Neural progenitor cell (in vitro differentiated cells): ENCODE data around the gene CHMP1B. TPM values are rescaled to one million over a fixed set of nuclear protein-coding genes. Genes with fewer than 3 reads are reported as not detected.

Experiments
- DNase-seq: peaks from one replicate; pipeline ENCODE4 v3.0.0-alpha.2; 2016; ENCODE audit warnings: low spot score
- H2AFZ ChIP-seq: fragments of 200-600 bp; sonication (generic); replicated peaks from 2 replicates; pipeline ENCODE4 v1.6.1; 2016; ENCODE audit warnings: antibody characterized with exemption
- H3F3A ChIP-seq: fragments of 200-600 bp; sonication (generic); 2 replicates; pipeline ENCODE4 v1.6.1; 2016; ENCODE audit warnings: antibody characterized with exemption, low read depth
- H3K27ac ChIP-seq: fragments of 200-600 bp; sonication (generic); 2 replicates; pipeline ENCODE4 v1.5.1; 2016; ENCODE audit warnings: mild to moderate bottlenecking
- H3K27me3 ChIP-seq: fragments of 200-600 bp; sonication (generic); 2 replicates; pipeline ENCODE4 v1.6.1; 2016; ENCODE audit warnings: mild to moderate bottlenecking, moderate library complexity
- H3K36me3 ChIP-seq: fragments of 200-600 bp; sonication (generic); 2 replicates; pipeline ENCODE4 v1.5.1; 2016
- H3K4me1 ChIP-seq: fragments of 200-600 bp; sonication (generic); 2 replicates; pipeline ENCODE4 v1.6.1; 2016; ENCODE audit warnings: mixed run types
- H3K4me2 ChIP-seq: fragments of 200-600 bp; sonication (generic); 2 replicates; pipeline ENCODE4 v1.6.1; 2016
- H3K4me3 ChIP-seq: fragments of 200-600 bp; sonication (generic); 2 replicates; pipeline ENCODE4 v1.5.1; 2016
- H3K79me2 ChIP-seq: fragments of 200-600 bp; sonication (generic); 2 replicates; pipeline ENCODE4 v1.6.1; 2016; ENCODE audit warnings: low read depth
- H3K9ac ChIP-seq: fragments of 200-600 bp; sonication (generic); 2 replicates; pipeline ENCODE4 v1.6.1; 2016
- H3K9me3 ChIP-seq: fragments of 200-600 bp; sonication (generic); 2 replicates; pipeline ENCODE4 v1.5.1; 2016; ENCODE audit warnings: low read depth
- H4K20me1 ChIP-seq: fragments of 200-600 bp; sonication (generic); 2 replicates; pipeline ENCODE4 v1.6.1; 2016; ENCODE audit warnings: low read depth
- H3K27ac Mint-ChIP-seq: 3 replicates; pipeline ENCODE4 v1.8.0; 2021; ENCODE audit warnings: mixed read lengths
- H3K27me3 Mint-ChIP-seq: 2 replicates; pipeline ENCODE4 v1.8.0; 2022; ENCODE audit warnings: low read depth, mild to moderate bottlenecking, inconsistent platforms, moderate library complexity, mixed read lengths; ENCODE audit not compliant: insufficient read depth
- H3K36me3 Mint-ChIP-seq: 3 replicates; pipeline ENCODE4 v1.8.0; 2021; ENCODE audit warnings: mixed read lengths
- H3K4me1 Mint-ChIP-seq: 3 replicates; pipeline ENCODE4 v1.8.0; 2021; ENCODE audit warnings: mixed read lengths
- H3K4me3 Mint-ChIP-seq: 3 replicates; pipeline ENCODE4 v1.8.0; 2021; ENCODE audit warnings: mild to moderate bottlenecking, moderate library complexity, mixed read lengths
- H3K9me3 Mint-ChIP-seq: 3 replicates; pipeline ENCODE4 v1.8.0; 2020; ENCODE audit warnings: mixed read lengths
- EZH2 ChIP-seq: fragments of 200-600 bp; sonication (generic); IDR thresholded peaks from 2 replicates; pipeline ENCODE4 v1.6.1; 2017; ENCODE audit warnings: antibody characterized with exemption, mild to moderate bottlenecking, moderate library complexity
- EZH2phosphoT487 ChIP-seq: fragments of 200-600 bp; sonication (generic); IDR thresholded peaks from 2 replicates; pipeline ENCODE4 v1.6.1; 2017; ENCODE audit warnings: antibody characterized with exemption
- total RNA-seq: library from RNA; depleted of rRNA; stranded (reverse); fragments of >200 nt; gene quantifications from 2 replicates; pipeline ENCODE4 v1.2.3, GENCODE V29; 2015; ENCODE audit warnings: low replicate concordance
- TF ChIP-seq, protein P1 (sequence below): fragments of 200-600 bp; sonication (generic); IDR thresholded peaks from 2 replicates; pipeline ENCODE4 v1.5.1; 2017; ENCODE audit warnings: antibody characterized with exemption, mild to moderate bottlenecking

CHMP1B gene
- total RNA-seq, 1 donor from 2014 or later = 62.9 TPM

DNA sequence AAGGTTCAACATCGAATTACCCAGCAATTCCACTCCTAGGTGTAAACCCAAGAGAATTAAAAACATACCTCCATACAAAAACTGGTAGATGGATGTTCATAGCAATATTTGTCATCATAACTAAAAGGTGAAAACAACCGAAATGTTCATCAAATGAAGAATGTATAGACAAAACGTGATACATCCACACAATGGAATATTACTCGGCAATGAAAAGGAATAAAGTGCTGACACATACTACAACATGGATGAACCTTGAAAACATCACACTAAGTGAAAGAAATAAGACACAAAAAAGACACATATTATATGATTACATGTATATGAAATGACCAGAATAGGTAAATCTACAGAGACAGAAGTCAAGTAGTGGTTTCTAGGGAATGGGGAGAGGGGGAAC lies 20.6 kb upstream of the CHMP1B start:
- Histone ChIP-seq H3K27ac (no peak overlapping the region), H3K9ac (no peak overlapping the region), H3K36me3 (no peaks in the 10 kb centered on the region), H3K4me2 (no peak overlapping the region), H3K27me3 (no peaks in the 10 kb centered on the region), H3K4me1 (peaks cover 9% of the 10 kb centered on the region), H2AFZ (no peak overlapping the region), H3K79me2 (no peaks in the 10 kb centered on the region), H3K4me3 (no peak overlapping the region), H3K9me3 (no peaks in the 10 kb centered on the region), H4K20me1 (no peaks in the 10 kb centered on the region), H3F3A (peaks cover 10% of the 10 kb centered on the region)
- no peak for DNase-seq
- no peak for TF ChIP-seq EZH2phosphoT487
- TF ChIP-seq, protein P1, sequence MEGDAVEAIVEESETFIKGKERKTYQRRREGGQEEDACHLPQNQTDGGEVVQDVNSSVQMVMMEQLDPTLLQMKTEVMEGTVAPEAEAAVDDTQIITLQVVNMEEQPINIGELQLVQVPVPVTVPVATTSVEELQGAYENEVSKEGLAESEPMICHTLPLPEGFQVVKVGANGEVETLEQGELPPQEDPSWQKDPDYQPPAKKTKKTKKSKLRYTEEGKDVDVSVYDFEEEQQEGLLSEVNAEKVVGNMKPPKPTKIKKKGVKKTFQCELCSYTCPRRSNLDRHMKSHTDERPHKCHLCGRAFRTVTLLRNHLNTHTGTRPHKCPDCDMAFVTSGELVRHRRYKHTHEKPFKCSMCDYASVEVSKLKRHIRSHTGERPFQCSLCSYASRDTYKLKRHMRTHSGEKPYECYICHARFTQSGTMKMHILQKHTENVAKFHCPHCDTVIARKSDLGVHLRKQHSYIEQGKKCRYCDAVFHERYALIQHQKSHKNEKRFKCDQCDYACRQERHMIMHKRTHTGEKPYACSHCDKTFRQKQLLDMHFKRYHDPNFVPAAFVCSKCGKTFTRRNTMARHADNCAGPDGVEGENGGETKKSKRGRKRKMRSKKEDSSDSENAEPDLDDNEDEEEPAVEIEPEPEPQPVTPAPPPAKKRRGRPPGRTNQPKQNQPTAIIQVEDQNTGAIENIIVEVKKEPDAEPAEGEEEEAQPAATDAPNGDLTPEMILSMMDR = no peak
- Mint-ChIP-seq H3K27me3 (no peaks in the 10 kb centered on the region), H3K27ac (no peak overlapping the region), H3K4me3 (no peak overlapping the region), H3K36me3 (no peaks in the 10 kb centered on the region), H3K9me3 (no peaks in the 10 kb centered on the region), H3K4me1 (peaks cover 21% of the 10 kb centered on the region)

DNA sequence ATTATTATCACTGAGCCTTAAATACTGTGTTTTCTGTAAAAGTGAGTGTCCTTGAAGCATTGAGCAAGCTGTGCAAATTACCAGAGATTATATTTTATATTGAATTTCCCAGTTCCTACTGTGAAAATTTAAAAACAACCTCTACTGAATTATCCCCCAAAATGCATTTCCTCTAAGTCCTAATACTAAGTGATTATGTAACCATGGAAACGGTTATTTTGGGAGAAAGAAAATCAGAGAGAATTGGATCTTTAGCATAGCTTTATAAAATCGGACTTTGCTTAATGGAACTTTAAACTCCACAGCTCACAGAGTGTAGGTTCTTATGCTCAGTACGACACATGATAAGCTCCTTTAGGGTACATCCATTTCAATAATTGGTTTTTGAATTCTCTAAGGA lies 19.3 kb upstream of the CHMP1B start:
- H3K9ac ChIP-seq = no peak overlapping the region
- H3F3A ChIP-seq = peaks cover 10% of the 10 kb centered on the region
- Mint-ChIP-seq H3K4me1 (peaks cover 16% of the 10 kb centered on the region), H3K27me3 (no peaks in the 10 kb centered on the region), H3K27ac (no peak overlapping the region), H3K36me3 (no peaks in the 10 kb centered on the region), H3K9me3 (no peaks in the 10 kb centered on the region), H3K4me3 (no peak overlapping the region)
- no peaks in the 10 kb centered on the region for H3K79me2 ChIP-seq
- H2AFZ ChIP-seq = no peak overlapping the region
- no peak overlapping the region for H3K4me3 ChIP-seq
- H3K27ac ChIP-seq = no peak overlapping the region
- no peak overlapping the region for H3K4me2 ChIP-seq
- no peak for TF ChIP-seq EZH2
- TF ChIP-seq EZH2phosphoT487 = no peak
- TF ChIP-seq, protein P1 = no peak
- no peaks in the 10 kb centered on the region for H3K27me3 ChIP-seq
- no peaks in the 10 kb centered on the region for H4K20me1 ChIP-seq
- no peaks in the 10 kb centered on the region for H3K9me3 ChIP-seq
- H3K4me1 ChIP-seq = peaks cover 9% of the 10 kb centered on the region
- DNase-seq = no peak
- no peaks in the 10 kb centered on the region for H3K36me3 ChIP-seq

DNA sequence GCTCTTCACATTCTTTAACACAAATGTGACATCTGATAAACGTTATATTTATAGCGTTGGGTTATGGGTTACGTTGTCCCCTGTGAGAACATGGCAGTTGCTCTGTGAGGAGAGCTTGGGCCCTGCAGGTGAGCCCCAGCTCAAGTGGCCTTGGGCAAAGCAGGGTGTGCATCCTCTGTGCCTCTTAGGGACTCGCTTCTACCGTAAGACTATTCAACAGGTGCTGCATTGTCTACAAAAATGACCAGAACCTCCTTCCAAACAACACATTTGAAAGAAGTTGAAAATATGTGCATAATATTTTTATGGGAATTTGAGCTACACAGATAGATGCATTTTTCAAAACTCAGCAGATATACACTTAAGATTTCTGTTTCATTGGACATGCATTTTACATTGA lies 16.4 kb upstream of the CHMP1B start:
- Histone ChIP-seq H3K4me2 (no peak overlapping the region), H2AFZ (no peak overlapping the region), H3K36me3 (no peaks in the 10 kb centered on the region), H3K9me3 (no peaks in the 10 kb centered on the region), H3K4me3 (no peak overlapping the region), H3K27ac (no peak overlapping the region), H3K27me3 (no peaks in the 10 kb centered on the region), H3F3A (no peaks in the 10 kb centered on the region), H3K4me1 (peaks cover 4% of the 10 kb centered on the region), H3K9ac (no peak overlapping the region), H3K79me2 (no peaks in the 10 kb centered on the region), H4K20me1 (no peaks in the 10 kb centered on the region)
- Mint-ChIP-seq H3K27me3 (no peaks in the 10 kb centered on the region), H3K27ac (no peak overlapping the region), H3K4me3 (no peak overlapping the region), H3K36me3 (no peaks in the 10 kb centered on the region), H3K9me3 (no peaks in the 10 kb centered on the region), H3K4me1 (peaks cover 9% of the 10 kb centered on the region)
- no peak for DNase-seq
- TF ChIP-seq, protein P1 = no peak
- TF ChIP-seq EZH2 (no peak), EZH2phosphoT487 (no peak)

DNA sequence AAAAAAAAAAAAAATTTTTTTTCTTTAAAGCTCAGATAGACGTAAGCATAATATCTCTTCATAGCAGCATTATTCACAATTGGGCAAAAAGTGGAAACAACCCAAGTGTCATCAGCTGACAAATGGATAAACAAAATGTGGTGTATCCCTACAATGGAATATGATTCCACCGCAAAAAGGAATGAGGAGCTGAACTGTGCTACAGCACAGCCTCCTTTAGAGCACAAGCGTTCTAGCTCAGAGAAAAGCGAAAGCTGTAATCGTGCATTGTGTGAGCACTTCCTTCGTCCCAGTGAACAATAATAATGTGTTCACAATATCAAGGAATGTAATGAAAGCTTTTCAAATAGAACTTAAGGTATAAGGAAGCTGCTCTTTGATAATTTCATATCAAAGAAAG lies 11.7 kb upstream of the CHMP1B start:
- Histone ChIP-seq H3K4me1 (peaks cover 14% of the 10 kb centered on the region), H3K4me3 (no peak overlapping the region), H3K79me2 (no peaks in the 10 kb centered on the region), H3F3A (no peaks in the 10 kb centered on the region), H3K27ac (no peak overlapping the region), H3K9ac (no peak overlapping the region), H4K20me1 (no peaks in the 10 kb centered on the region), H3K27me3 (no peaks in the 10 kb centered on the region), H2AFZ (no peak overlapping the region), H3K9me3 (no peaks in the 10 kb centered on the region), H3K4me2 (no peak overlapping the region), H3K36me3 (no peaks in the 10 kb centered on the region)
- Mint-ChIP-seq H3K36me3 (no peaks in the 10 kb centered on the region), H3K27ac (no peak overlapping the region), H3K4me1 (peaks cover 12% of the 10 kb centered on the region), H3K27me3 (no peaks in the 10 kb centered on the region), H3K9me3 (no peaks in the 10 kb centered on the region), H3K4me3 (no peak overlapping the region)
- TF ChIP-seq, protein P1 = no peak
- TF ChIP-seq EZH2 (no peak), EZH2phosphoT487 (no peak)
- no peak for DNase-seq
